IPS-18a (cell line): ENCODE results near the gene PCDHB13.
"Not testable (repeated sequence)": the region's sequence is repeated elsewhere in the genome, so short reads cannot be mapped to it uniquely, and the experiment has no call there.

ENCODE experiments used
- H3K27ac ChIP-seq: one replicate; pipeline ENCODE4 v1.5.1; 2013; ENCODE audit warnings: low read length
- H3K27me3 ChIP-seq: one replicate; pipeline ENCODE4 v1.6.1; 2013; ENCODE audit warnings: mild to moderate bottlenecking, low read length; ENCODE audit not compliant: control insufficient read depth, insufficient read depth
- H3K36me3 ChIP-seq: one replicate; pipeline ENCODE4 v1.6.1; 2013; ENCODE audit warnings: low read depth, low read length; ENCODE audit not compliant: control insufficient read depth
- H3K4me1 ChIP-seq: one replicate; pipeline ENCODE4 v1.6.1; 2013; ENCODE audit warnings: low read depth, low read length; ENCODE audit not compliant: control insufficient read depth
- H3K4me3 ChIP-seq: one replicate; pipeline ENCODE4 v1.5.1; 2013; ENCODE audit warnings: low read length
- H3K9ac ChIP-seq: one replicate; pipeline ENCODE4 v1.6.1; 2013; ENCODE audit warnings: mild to moderate bottlenecking, low read length, moderate library complexity
- H3K9me3 ChIP-seq: one replicate; pipeline ENCODE4 v1.6.1; 2013; ENCODE audit warnings: low read depth, low read length; ENCODE audit not compliant: control insufficient read depth

PCDHB13 gene

DNA sequence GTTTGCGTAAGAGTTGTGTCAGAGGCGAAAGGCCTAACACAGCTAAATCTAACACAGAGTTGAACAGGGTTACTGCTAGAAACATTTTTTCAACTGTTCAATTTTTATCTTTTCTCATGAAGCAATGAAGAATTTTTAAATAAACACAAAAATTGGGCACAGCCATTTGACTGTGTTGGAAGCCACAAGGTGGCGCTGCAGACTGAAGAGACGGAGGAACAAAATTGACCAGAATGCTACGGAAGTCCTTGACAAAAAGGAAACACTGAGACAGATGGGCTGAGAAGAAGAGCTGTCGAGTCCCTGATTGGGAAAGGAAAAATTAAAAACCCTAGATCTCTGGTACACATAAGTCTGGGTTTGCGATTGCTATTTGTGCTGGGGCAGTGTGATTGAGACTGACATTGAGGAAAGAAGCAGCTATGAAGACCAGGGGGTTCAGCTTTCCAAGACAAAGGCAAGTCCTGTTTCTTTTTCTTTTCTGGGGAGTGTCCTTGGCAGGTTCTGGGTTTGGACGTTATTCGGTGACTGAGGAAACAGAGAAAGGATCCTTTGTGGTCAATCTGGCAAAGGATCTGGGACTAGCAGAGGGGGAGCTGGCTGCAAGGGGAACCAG, 26.7 kb upstream of the PCDHB13 start, which contains the start of gene PCDHB9:
TSS of gene PCDHB9 (plus strand) at position 265 of the 616 bp plus-strand sequence. CDS start at position 423, 158 bp downstream.
- Histone ChIP-seq H3K9me3 (peaks cover 3% of the 10 kb centered on the region), H3K4me1 (no peaks in the 10 kb centered on the region), H3K4me3 (peak within 1 kb of the TSS; percentile 30), H3K27me3 (no peaks in the 10 kb centered on the region), H3K9ac (no peak within 1 kb of the TSS), H3K36me3 (no peaks in the 10 kb centered on the region), H3K27ac (no peak within 1 kb of the TSS)

DNA sequence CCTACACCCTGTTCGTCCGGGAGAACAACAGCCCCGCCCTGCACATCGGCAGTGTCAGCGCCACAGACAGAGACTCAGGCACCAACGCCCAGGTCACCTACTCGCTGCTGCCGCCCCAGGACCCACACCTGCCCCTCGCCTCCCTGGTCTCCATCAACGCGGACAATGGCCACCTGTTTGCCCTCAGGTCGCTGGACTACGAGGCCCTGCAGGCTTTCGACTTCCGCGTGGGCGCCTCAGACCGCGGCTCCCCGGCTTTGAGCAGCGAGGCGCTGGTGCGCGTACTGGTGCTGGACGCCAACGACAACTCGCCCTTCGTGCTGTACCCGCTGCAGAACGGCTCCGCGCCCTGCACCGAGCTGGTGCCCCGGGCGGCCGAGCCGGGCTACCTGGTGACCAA, 25.0 kb upstream of the PCDHB13 start:
- H3K9ac ChIP-seq, H3K4me3 ChIP-seq, H3K36me3 ChIP-seq, H3K4me1 ChIP-seq, H3K27me3 ChIP-seq, H3K27ac ChIP-seq, H3K9me3 ChIP-seq: not testable (repeated sequence)

DNA sequence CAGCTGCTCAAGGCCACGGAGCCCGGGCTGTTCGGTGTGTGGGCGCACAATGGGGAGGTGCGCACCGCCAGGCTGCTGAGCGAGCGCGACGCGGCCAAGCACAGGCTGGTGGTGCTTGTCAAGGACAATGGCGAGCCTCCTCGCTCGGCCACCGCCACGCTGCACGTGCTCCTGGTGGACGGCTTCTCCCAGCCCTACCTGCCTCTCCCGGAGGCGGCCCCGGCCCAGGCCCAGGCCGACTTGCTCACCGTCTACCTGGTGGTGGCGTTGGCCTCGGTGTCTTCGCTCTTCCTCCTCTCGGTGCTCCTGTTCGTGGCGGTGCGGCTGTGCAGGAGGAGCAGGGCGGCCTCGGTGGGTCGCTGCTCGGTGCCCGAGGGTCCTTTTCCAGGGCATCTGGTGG, 24.6 kb upstream of the PCDHB13 start:
- H3K4me1 ChIP-seq, H3K36me3 ChIP-seq, H3K4me3 ChIP-seq, H3K27ac ChIP-seq, H3K9ac ChIP-seq, H3K27me3 ChIP-seq, H3K9me3 ChIP-seq: not testable (repeated sequence)

DNA sequence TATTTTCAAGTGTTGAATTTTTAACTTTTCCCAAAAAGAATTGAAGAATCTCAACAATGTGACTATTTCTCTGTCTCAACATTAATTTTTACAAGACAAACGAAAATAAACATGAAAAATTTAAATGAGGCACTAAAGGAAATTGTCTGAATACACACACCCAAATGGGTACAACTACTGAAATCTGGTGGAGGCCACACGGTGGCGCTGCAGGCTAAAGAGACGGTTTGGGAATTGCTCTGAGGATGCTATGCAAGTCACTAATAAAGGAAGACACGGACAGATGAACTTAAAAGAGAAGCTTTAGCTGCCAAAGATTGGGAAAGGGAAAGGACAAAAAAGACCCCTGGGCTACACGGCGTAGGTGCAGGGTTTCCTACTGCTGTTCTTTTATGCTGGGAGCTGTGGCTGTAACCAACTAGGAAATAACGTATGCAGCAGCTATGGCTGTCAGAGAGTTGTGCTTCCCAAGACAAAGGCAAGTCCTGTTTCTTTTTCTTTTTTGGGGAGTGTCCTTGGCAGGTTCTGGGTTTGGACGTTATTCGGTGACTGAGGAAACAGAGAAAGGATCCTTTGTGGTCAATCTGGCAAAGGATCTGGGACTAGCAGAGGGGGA, 21.5 kb upstream of the PCDHB13 start, which contains the start of gene PCDHB10:
TSS of gene PCDHB10 (plus strand) at position 244 of the 616 bp plus-strand sequence. CDS start at position 444, 200 bp downstream.
- Histone ChIP-seq H3K4me3 (peak within 1 kb of the TSS; percentile 46), H3K27ac (no peak within 1 kb of the TSS), H3K36me3 (no peaks in the 10 kb centered on the region), H3K4me1 (no peaks in the 10 kb centered on the region), H3K9me3 (peaks cover 11% of the 10 kb centered on the region), H3K9ac (no peak within 1 kb of the TSS), H3K27me3 (no peaks in the 10 kb centered on the region)

DNA sequence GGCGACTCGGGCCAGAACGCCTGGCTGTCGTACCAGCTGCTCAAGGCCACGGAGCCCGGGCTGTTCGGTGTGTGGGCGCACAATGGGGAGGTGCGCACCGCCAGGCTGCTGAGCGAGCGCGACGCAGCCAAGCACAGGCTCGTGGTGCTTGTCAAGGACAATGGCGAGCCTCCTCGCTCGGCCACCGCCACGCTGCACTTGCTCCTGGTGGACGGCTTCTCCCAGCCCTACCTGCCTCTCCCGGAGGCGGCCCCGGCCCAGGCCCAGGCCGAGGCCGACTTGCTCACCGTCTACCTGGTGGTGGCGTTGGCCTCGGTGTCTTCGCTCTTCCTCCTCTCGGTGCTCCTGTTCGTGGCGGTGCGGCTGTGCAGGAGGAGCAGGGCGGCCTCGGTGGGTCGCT, 19.4 kb upstream of the PCDHB13 start:
- H3K36me3 ChIP-seq, H3K9ac ChIP-seq, H3K27ac ChIP-seq, H3K4me1 ChIP-seq, H3K4me3 ChIP-seq, H3K27me3 ChIP-seq: not testable (repeated sequence)
- H3K9me3 ChIP-seq, result peaks cover 11% of the 10 kb centered on the region

DNA sequence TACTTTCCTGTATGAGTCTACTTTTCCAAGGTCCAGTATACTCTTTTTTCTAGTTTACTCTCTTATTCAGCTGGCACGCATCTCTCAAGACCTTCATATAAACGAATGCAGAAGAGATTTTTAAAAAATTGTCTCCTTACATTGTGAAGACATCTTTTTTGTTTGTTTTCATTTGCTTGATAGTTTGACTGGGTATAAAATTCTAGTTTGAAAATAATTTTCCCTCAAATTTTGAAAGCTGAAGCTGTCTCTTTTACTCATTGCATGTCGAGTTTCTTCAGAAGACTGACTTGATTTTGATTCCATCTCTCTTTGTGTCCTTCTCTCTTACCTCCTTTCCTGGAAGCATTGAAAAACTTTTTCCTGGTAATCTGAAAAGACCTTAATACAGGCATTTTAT, 17.4 kb upstream of the PCDHB13 start:
- Histone ChIP-seq H3K9ac (no peak overlapping the region), H3K36me3 (no peaks in the 10 kb centered on the region), H3K9me3 (peaks cover 11% of the 10 kb centered on the region), H3K4me1 (no peaks in the 10 kb centered on the region), H3K27ac (no peak overlapping the region), H3K4me3 (no peak overlapping the region), H3K27me3 (no peaks in the 10 kb centered on the region)

DNA sequence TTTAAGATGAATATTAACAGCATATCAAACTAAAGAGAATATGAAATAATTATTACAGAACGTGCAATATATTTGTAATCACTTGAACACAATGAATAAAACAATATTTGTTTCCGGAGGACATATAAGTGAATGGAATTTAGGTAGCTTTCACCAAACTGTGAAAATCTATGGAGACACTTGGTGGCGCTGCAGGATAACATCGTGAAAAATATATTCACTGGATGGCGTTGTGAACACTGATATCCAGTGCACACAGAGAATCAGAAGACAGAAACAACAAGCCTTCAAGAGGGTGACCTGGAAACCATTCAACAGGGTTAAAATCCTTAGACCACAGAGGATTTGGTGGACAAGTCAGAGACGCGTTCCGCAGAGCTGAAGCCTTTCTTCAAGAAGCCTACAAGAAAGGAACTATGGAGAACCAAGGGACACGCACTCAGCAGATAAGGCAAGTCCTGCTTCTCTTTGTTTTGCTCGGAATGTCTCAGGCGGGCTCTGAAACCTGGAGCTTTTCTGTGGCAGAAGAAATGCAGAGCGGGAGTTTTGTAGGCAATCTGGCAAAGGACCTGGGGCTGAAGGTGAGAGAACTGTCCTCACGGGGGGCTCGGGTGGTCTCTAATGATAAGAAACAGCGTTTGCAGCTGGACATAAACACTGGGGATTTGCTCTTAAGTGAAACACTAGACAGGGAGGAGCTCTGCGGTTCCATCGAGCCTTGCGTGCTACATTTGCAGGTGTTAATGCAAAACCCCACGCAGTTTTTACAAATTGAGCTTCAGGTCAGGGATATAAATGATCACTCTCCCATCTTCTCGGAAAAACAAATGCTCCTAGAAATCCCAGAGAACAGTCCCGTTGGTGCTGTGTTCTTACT, 14.1 kb upstream of the PCDHB13 start, which contains the start of gene PCDHB11:
TSS of gene PCDHB11 (plus strand) at position 269 of the 877 bp plus-strand sequence. CDS start at position 417, 148 bp downstream.
- Histone ChIP-seq H3K9me3 (peaks cover 8% of the 10 kb centered on the region), H3K9ac (no peak within 1 kb of the TSS), H3K27me3 (no peaks in the 10 kb centered on the region), H3K36me3 (no peaks in the 10 kb centered on the region), H3K27ac (no peak within 1 kb of the TSS), H3K4me3 (no peak within 1 kb of the TSS), H3K4me1 (no peaks in the 10 kb centered on the region)

DNA sequence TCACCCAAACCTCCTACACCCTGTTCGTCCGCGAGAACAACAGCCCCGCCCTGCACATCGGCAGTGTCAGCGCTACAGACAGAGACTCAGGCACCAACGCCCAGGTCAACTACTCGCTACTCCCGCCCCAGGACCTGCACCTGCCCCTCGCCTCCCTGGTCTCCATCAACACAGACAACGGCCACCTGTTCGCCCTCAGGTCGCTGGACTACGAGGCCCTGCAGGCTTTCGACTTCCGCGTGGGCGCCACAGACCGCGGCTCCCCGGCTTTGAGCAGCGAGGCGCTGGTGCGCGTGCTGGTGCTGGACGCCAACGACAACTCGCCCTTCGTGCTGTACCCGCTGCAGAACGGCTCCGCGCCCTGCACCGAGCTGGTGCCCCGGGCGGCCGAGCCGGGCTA, 12.6 kb upstream of the PCDHB13 start:
- not testable (repeated sequence) for H3K27ac ChIP-seq, H3K27me3 ChIP-seq, H3K36me3 ChIP-seq, H3K4me1 ChIP-seq, H3K4me3 ChIP-seq, H3K9me3 ChIP-seq, H3K9ac ChIP-seq

DNA sequence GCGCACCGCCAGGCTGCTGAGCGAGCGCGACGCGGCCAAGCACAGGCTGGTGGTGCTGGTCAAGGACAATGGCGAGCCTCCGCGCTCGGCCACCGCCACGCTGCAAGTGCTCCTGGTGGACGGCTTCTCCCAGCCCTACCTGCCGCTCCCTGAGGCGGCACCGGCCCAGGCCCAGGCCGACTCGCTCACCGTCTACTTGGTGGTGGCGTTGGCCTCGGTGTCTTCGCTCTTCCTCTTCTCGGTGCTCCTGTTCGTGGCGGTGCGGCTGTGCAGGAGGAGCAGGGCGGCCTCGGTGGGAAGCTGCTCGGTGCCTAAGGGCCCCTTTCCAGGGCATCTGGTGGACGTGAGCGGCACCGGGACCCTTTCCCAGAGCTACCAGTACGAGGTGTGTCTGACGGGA, 12.1 kb upstream of the PCDHB13 start:
- not testable (repeated sequence) for H3K27ac ChIP-seq, H3K9ac ChIP-seq, H3K36me3 ChIP-seq, H3K9me3 ChIP-seq, H3K27me3 ChIP-seq, H3K4me1 ChIP-seq, H3K4me3 ChIP-seq

DNA sequence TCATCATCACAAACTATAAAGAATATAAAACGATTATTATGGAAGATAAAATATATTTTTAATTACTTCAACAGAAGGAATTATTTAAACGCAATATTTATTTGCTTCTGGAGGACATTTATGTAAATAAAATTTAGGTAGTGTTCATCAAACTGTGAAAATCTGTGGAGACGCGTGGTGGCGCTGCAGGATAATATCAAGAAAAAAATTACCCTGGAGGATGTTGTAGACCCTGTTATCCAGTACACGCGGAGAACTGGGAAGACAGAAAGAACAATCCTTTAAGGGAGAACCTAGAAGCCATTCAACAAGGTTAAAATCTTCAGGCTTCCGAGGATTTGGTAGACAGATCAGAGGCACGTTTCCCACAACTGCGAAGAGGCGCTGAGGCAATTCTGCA, 5.2 kb upstream of the PCDHB13 start, which contains the start of gene PCDHB12:
TSS of gene PCDHB12 (plus strand) at position 242 of the 400 bp plus-strand sequence. CDS start 189 bp downstream, outside the sequence.
- Histone ChIP-seq H3K27ac (no peak within 1 kb of the TSS), H3K4me3 (peak within 1 kb of the TSS; percentile 31), H3K27me3 (no peaks in the 10 kb centered on the region), H3K36me3 (no peaks in the 10 kb centered on the region), H3K4me1 (no peaks in the 10 kb centered on the region), H3K9me3 (no peaks in the 10 kb centered on the region), H3K9ac (no peak within 1 kb of the TSS)

DNA sequence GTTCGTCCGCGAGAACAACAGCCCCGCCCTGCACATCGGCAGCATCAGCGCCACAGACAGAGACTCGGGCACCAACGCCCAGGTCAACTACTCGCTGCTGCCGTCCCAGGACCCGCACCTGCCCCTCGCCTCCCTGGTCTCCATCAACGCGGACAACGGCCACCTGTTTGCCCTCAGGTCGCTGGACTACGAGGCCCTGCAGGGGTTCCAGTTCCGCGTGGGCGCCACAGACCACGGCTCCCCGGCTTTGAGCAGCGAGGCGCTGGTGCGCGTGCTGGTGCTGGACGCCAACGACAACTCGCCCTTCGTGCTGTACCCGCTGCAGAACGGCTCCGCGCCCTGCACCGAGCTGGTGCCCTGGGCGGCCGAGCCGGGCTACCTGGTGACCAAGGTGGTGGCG, 3.4 kb upstream of the PCDHB13 start:
- not testable (repeated sequence) for H3K9me3 ChIP-seq, H3K9ac ChIP-seq, H3K36me3 ChIP-seq, H3K27ac ChIP-seq, H3K4me1 ChIP-seq, H3K27me3 ChIP-seq, H3K4me3 ChIP-seq
